GM12878 (cell line): ENCODE results near the gene RYR2. TPM values are rescaled to one million over a fixed set of nuclear protein-coding genes. Genes with fewer than 3 reads are reported as not detected.

Source experiments
- ATAC-seq: fragments of 200-7000 bp; cut with Tn5 transposase; 3 replicates; pipeline ENCODE4 v1.9.1; 2020; ENCODE audit warnings: mild to moderate bottlenecking, moderate library complexity
- BruUV-seq: library from RNA; stranded (reverse); fragments of 400-500 nt; replicated peaks from 2 replicates; lab custom pipeline; 2021; lab: Mats Ljungman, UMichigan
- CTCF ChIA-PET: fragments of 300-600 bp; sonication (Branson Sonifier 250); formaldehyde crosslinking; extraction: SDS; loops from one replicate; lab custom pipeline; 2021; ENCODE audit warnings: inconsistent platforms; lab: Yijun Ruan, JAX
- POLR2A ChIA-PET: fragments of 350-600 bp; formaldehyde crosslinking; extraction: SDS; loops from one replicate; lab custom pipeline; 2021; ENCODE audit warnings: inconsistent platforms; lab: Charles Lee
- RAD21 ChIA-PET: fragments of 300-600 bp; sonication (Branson Sonifier 250); formaldehyde crosslinking; loops from one replicate; lab custom pipeline; 2023; ENCODE audit warnings: antibody characterized with exemption; ENCODE audit not compliant: unreplicated experiment; lab: Charles Lee
- SMC1A ChIA-PET: fragments of 300-600 bp; sonication (Branson Sonifier 250); formaldehyde crosslinking; loops from one replicate; lab custom pipeline; 2023; ENCODE audit not compliant: unreplicated experiment, uncharacterized antibody; lab: Charles Lee
- DNase-seq: peaks from one replicate; pipeline ENCODE4 v3.0.0-alpha.2; 2011; ENCODE audit warnings: low read depth, low spot score
- FAIRE-seq: peaks from 3 replicates; lab custom pipeline; 2011; peaks lifted over from hg19 to GRCh38; lab: Jason Lieb, UNC
- H2AFZ ChIP-seq: 2 replicates; pipeline ENCODE4 v1.6.0; 2011; ENCODE audit warnings: low read depth, low read length, control low read depth; ENCODE audit not compliant: control insufficient read depth
- H3K27ac ChIP-seq: 2 replicates; pipeline ENCODE4 v1.5.1; 2011; ENCODE audit warnings: control low read depth; ENCODE audit not compliant: control insufficient read depth, insufficient read depth
- H3K27me3 ChIP-seq, 2 experiments: replicated peaks in 1 of 2; 2 replicates each; pipeline versions ENCODE4 v1.6.0 to v1.6.1; 2011; ENCODE audit warnings: low read length in 1 of 2; ENCODE audit not compliant: control insufficient read depth in 2 of 2, insufficient read depth in 2 of 2
- H3K36me3 ChIP-seq, 2 experiments: 2 replicates each; pipeline ENCODE4 v1.5.1; 2011; ENCODE audit warnings: low read length in 1 of 2; ENCODE audit not compliant: control insufficient read depth in 2 of 2, insufficient read depth in 2 of 2
- H3K4me1 ChIP-seq: 2 replicates; pipeline ENCODE4 v1.6.1; 2011; ENCODE audit warnings: mild to moderate bottlenecking, low read length, moderate library complexity, mixed read lengths; ENCODE audit not compliant: control insufficient read depth, insufficient read depth
- H3K4me2 ChIP-seq: 2 replicates; pipeline ENCODE4 v1.6.0; 2011; ENCODE audit warnings: control low read depth; ENCODE audit not compliant: control insufficient read depth, insufficient read depth
- H3K4me3 ChIP-seq: fragments of 200-600 bp; sonication (generic); 2 replicates; pipeline ENCODE4 v1.5.1; 2016
- H3K79me2 ChIP-seq: 2 replicates; pipeline ENCODE4 v1.6.0; 2011; ENCODE audit warnings: low read length; ENCODE audit not compliant: control insufficient read depth, insufficient read depth
- H3K9ac ChIP-seq: 2 replicates; pipeline ENCODE4 v1.8.0; 2011; ENCODE audit warnings: low read length, control low read depth, mixed read lengths; ENCODE audit not compliant: control insufficient read depth, insufficient read depth
- H3K9me3 ChIP-seq: replicated peaks from 3 replicates; pipeline ENCODE4 v1.5.1; 2011; ENCODE audit warnings: mild to moderate bottlenecking, low read length; ENCODE audit not compliant: control insufficient read depth, insufficient read depth
- H4K20me1 ChIP-seq: 2 replicates; pipeline ENCODE4 v1.6.0; 2011; ENCODE audit not compliant: control insufficient read depth, insufficient read depth
- IRF3 ChIP-seq: fragments of 450-650 bp; IDR thresholded peaks from 2 replicates; pipeline ENCODE4 v1.6.1; 2014; ENCODE audit warnings: mild to moderate bottlenecking
- LARP7 ChIP-seq: fragments of 450-650 bp; IDR thresholded peaks from 2 replicates; pipeline ENCODE4 v1.6.1; 2017; ENCODE audit warnings: mild to moderate bottlenecking
- MYC ChIP-seq: IDR thresholded peaks from 2 replicates; pipeline ENCODE4 v1.6.1; 2011; ENCODE audit warnings: mild to moderate bottlenecking, low read length, moderate library complexity, inconsistent platforms; ENCODE audit not compliant: insufficient read depth, insufficient replicate concordance, insufficient read length, severe bottlenecking
- NRF1 ChIP-seq: conservative IDR thresholded peaks from 2 replicates; pipeline ENCODE4 v1.6.1; 2011; ENCODE audit warnings: mild to moderate bottlenecking, low read depth, low read length, improper control_type of control experiment
- SPI1 ChIP-seq: IDR thresholded peaks from 2 replicates; pipeline ENCODE4 v1.6.1; 2011; ENCODE audit warnings: low read depth, mild to moderate bottlenecking, low read length, moderate library complexity, borderline replicate concordance; ENCODE audit not compliant: insufficient read depth
- STAT1 ChIP-seq: fragments of 450-650 bp; conservative IDR thresholded peaks from 2 replicates; pipeline ENCODE4 v1.6.1; 2014; ENCODE audit warnings: antibody characterized with exemption, mild to moderate bottlenecking
- TCF12 ChIP-seq: IDR thresholded peaks from 2 replicates; pipeline ENCODE4 v1.6.1; 2011; ENCODE audit warnings: low read depth, mild to moderate bottlenecking, low read length
- ZNF622 ChIP-seq: fragments of 450-650 bp; IDR thresholded peaks from 2 replicates; pipeline ENCODE4 v1.6.1; 2017; ENCODE audit warnings: mild to moderate bottlenecking, inconsistent platforms
- ZSCAN29 ChIP-seq: fragments of 450-650 bp; IDR thresholded peaks from 2 replicates; pipeline ENCODE4 v1.6.1; 2017; ENCODE audit warnings: mild to moderate bottlenecking, moderate library complexity
- WGBS: methylation state at CpG from one replicate; pipeline ENCODE4 v1.1.6; 2016; ENCODE audit warnings: low lambda C conversion rate; ENCODE audit not compliant: insufficient replicate concordance, insufficient coverage; ENCODE audit errors: missing lambda C conversion rate; 5-methylcytosine and 5-hydroxymethylcytosine counted together
- in situ Hi-C: fragments of 300-500 bp; cut with MboI; formaldehyde crosslinking; loops from 9 replicates; pipeline ENCODE4 v1.14.3; 2018; ENCODE audit warnings: mixed read lengths
- intact Hi-C: fragments of 100-400 bp; cut with micrococcal nuclease; formaldehyde crosslinking; loops from one replicate; pipeline ENCODE4 v1.14.2; 2022; ENCODE audit not compliant: unreplicated experiment
- polyA plus RNA-seq, 11 experiments: library from polyadenylated mRNA; depleted of rRNA in 4 of 11; unstranded in 6 of 11; stranded (reverse) in 5 of 11; fragments of >200 nt; fragmentation: Nextera tagmentation in 4 of 11; fragmentation: Illumina TruSeq in 1 of 11; extraction: Ambion mirVana in 4 of 11; extraction: Trizol in 1 of 11; gene quantifications; 1 replicate in 1 of 11; 2 replicates in 10 of 11; pipeline versions ENCODE4 v1.2.1 to v1.2.3, GENCODE V29; 2011 to 2016; ENCODE audit warnings: inconsistent platforms in 2 of 11, missing spikeins in 2 of 11, low read depth in 1 of 11
- total RNA-seq, 4 experiments: library from RNA; depleted of rRNA in 3 of 4; stranded (reverse); fragments of >200 nt in 3 of 4; fragmentation: Illumina TruSeq in 1 of 4; extraction: Trizol in 1 of 4; gene quantifications; 2 replicates each; pipeline versions ENCODE4 v1.2.1 to v1.2.3, GENCODE V29; 2013 to 2021
- TF ChIP-seq, protein P1 (sequence below): fragments of 450-650 bp; IDR thresholded peaks from 2 replicates; pipeline ENCODE4 v1.6.1; 2017; ENCODE audit warnings: mild to moderate bottlenecking, moderate library complexity

Gene RYR2
- total and polyA plus RNA-seq, 10 of the 15 experiments (the other 5 are each of a cell fraction or from before 2014, with no cell fraction given) = 0.01 to 0.04 TPM; not detected in 8

DNA sequence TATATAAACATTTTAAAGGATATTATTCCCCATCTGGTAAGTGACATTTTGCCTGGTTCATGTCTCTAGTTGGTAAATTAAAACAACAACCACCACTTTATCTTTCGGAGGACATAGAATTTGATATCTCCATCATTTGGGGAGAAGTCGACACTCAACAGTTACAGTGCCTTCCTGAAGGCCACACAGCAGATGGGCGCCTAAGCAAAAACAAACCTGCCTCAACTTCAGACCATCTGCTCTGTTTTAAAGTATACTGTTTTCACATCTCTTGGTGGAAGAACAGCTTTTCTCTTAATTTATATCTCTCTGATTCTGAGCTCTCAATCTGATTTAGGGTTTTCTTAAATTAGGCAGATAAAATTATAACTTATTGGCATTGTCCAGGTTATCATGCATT is 282.2 kb downstream of the RYR2 start:
- CTCF ChIA-PET = no interaction called here

More for the DNA sequence above, 282.2 kb downstream of the RYR2 start:
- in situ Hi-C loops = no loop called here
- no peaks in the 10 kb centered on the region for H3K36me3 ChIP-seq
- no peak for DNase-seq
- RAD21 ChIA-PET = no interaction called here
- TF ChIP-seq MYC = no peak
- no peak for TF ChIP-seq STAT1
- TF ChIP-seq LARP7 = no peak
- TF ChIP-seq, protein P1, sequence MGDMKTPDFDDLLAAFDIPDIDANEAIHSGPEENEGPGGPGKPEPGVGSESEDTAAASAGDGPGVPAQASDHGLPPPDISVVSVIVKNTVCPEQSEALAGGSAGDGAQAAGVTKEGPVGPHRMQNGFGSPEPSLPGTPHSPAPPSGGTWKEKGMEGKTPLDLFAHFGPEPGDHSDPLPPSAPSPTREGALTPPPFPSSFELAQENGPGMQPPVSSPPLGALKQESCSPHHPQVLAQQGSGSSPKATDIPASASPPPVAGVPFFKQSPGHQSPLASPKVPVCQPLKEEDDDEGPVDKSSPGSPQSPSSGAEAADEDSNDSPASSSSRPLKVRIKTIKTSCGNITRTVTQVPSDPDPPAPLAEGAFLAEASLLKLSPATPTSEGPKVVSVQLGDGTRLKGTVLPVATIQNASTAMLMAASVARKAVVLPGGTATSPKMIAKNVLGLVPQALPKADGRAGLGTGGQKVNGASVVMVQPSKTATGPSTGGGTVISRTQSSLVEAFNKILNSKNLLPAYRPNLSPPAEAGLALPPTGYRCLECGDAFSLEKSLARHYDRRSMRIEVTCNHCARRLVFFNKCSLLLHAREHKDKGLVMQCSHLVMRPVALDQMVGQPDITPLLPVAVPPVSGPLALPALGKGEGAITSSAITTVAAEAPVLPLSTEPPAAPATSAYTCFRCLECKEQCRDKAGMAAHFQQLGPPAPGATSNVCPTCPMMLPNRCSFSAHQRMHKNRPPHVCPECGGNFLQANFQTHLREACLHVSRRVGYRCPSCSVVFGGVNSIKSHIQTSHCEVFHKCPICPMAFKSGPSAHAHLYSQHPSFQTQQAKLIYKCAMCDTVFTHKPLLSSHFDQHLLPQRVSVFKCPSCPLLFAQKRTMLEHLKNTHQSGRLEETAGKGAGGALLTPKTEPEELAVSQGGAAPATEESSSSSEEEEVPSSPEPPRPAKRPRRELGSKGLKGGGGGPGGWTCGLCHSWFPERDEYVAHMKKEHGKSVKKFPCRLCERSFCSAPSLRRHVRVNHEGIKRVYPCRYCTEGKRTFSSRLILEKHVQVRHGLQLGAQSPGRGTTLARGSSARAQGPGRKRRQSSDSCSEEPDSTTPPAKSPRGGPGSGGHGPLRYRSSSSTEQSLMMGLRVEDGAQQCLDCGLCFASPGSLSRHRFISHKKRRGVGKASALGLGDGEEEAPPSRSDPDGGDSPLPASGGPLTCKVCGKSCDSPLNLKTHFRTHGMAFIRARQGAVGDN = no peak
- TF ChIP-seq NRF1 = no peak
- TF ChIP-seq SPI1 = no peak
- TF ChIP-seq TCF12 = no peak
- TF ChIP-seq IRF3 = no peak
- TF ChIP-seq ZSCAN29 = no peak
- TF ChIP-seq ZNF622 = no peak
- TF ChIP-seq, all 136 proteins: peak for 0
- Histone ChIP-seq H3K9me3 (no peaks in the 10 kb centered on the region), H3K4me1 (no peaks in the 10 kb centered on the region), H3K9ac (no peak overlapping the region), H3K79me2 (no peaks in the 10 kb centered on the region), H2AFZ (no peak overlapping the region), H3K27ac (no peak overlapping the region), H4K20me1 (no peaks in the 10 kb centered on the region), H3K4me2 (no peak overlapping the region), H3K4me3 (no peak overlapping the region), H3K27me3 (no peaks in the 10 kb centered on the region)
- FAIRE-seq (no peak), ATAC-seq (no peak)
- 46% methylated on average over 3 of the region's 3 CpGs for WGBS
- BruUV-seq = no TSS peak
- ChIA-PET SMC1A (no interaction called here), POLR2A (interaction anchor here (0.6 kb wide), 1 partner anchor 10 kb away, joined by 7 read pairs; no protein-coding TSS in a partner anchor)
- intact Hi-C loops = no loop called here
